GM10266 (cell line): ENCODE results near the gene LRRC4C.

ENCODE experiments used
- DNase-seq: peaks from one replicate; pipeline ENCODE4 v3.0.0; 2012; ENCODE audit errors: extremely low spot score
- CTCF ChIP-seq: IDR thresholded peaks from 2 replicates; pipeline ENCODE4 v1.5.1; 2012; ENCODE audit warnings: mild to moderate bottlenecking, low read depth; ENCODE audit not compliant: control insufficient read depth, insufficient read depth; ENCODE audit errors: missing control alignments

LRRC4C gene

GRCh38 chr11:40271361-40271760 lies 1188.1 kb downstream of the LRRC4C start:
- no peak for TF ChIP-seq CTCF

DNA sequence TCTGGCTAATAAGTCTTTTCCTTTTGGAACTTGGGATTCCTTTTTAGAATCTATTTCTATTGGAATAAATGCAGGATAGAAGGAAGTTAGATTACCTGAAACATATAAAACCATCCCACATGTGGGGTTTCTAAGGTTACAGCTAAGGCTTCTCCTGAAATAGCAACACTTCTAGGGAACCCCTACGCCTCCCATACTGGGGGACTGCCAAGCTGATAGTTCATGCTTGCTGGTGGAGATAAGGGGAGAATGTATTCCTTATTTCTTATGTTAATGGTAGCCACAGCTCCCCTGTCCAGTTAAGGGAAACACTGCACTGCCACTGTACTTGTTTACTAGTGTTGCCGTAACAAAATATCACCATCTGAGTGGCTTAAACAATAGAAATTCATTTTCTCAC lies 1189.6 kb downstream of the LRRC4C start:
- DNase-seq = no peak
- no peak for TF ChIP-seq CTCF

More at GRCh38 chr11:40271361-40271760, 1188.1 kb downstream of the LRRC4C start:
- no peak for DNase-seq

- TF ChIP-seq CTCF = no peak
Observed at GRCh38 chr11:40268551-40268950, 1190.9 kb downstream of the LRRC4C start.

DNA sequence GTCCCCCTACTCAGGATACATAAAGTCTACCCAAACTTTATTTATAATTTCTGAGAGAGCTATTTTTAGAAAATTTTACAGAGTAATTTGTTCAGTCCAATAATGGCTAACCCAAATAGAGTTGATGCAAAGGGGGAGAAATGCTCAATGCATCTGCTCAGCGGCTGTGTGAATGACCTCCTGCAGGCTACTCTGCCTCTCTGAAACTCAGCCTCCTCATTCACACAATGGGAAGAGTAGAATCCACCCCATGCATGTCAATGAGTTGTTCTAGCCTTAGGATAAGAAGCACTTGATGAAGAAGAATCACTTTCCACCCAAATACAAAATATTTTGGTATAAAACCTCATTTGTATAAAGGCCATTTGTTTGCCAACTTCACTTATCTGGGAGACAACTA lies 1204.0 kb downstream of the LRRC4C start:
- no peak for DNase-seq
- TF ChIP-seq CTCF = no peak

More at GRCh38 chr11:40268551-40268950, 1190.9 kb downstream of the LRRC4C start:
- DNase-seq = no peak

- no peak for TF ChIP-seq CTCF
- no peak for DNase-seq
Observed at GRCh38 chr11:40253166-40253565, 1206.3 kb downstream of the LRRC4C start.

- TF ChIP-seq CTCF = no peak
- DNase-seq = no peak
Observed at GRCh38 chr11:40252236-40252635, 1207.2 kb downstream of the LRRC4C start.

GRCh38 chr11:40246983-40247382 lies 1212.5 kb downstream of the LRRC4C start:
- no peak for TF ChIP-seq CTCF
- DNase-seq = no peak
